H1 (cell line): ENCODE measurements around the gene CDH2. TPM values are rescaled to one million over a fixed set of nuclear protein-coding genes. Genes with fewer than 3 reads are reported as not detected.

Source experiments
- CTCF ChIA-PET: fragments of 300-600 bp; sonication (Branson Sonifier 250); formaldehyde crosslinking; loops from one replicate; lab custom pipeline; 2021; ENCODE audit not compliant: partially characterized antibody; lab: Charles Lee
- POLR2A ChIA-PET: fragments of 300-600 bp; sonication (Branson Sonifier 250); formaldehyde crosslinking; loops from one replicate; lab custom pipeline; 2021; ENCODE audit warnings: inconsistent platforms; ENCODE audit not compliant: partially characterized antibody; lab: Charles Lee
- DNase-seq, 2 experiments: peaks; one replicate each; pipeline versions ENCODE4 v3.0.0 to v3.0.0-alpha.2; 2010 to 2022; ENCODE audit warnings: low spot score in 2 of 2, low read depth in 1 of 2, mixed read lengths in 1 of 2
- FAIRE-seq: peaks from 2 replicates; lab custom pipeline; 2011; peaks lifted over from hg19 to GRCh38; lab: Jason Lieb, UNC
- H2AFZ ChIP-seq: 2 replicates; pipeline ENCODE4 v1.8.1; 2012; ENCODE audit warnings: low read length, inconsistent platforms
- H2AK5ac ChIP-seq: 2 replicates; pipeline ENCODE4 v1.6.1; 2013; ENCODE audit warnings: low read depth, low read length
- H2BK120ac ChIP-seq: replicated peaks from 2 replicates; pipeline ENCODE3; 2013; ENCODE audit warnings: low read depth, low read length, inconsistent platforms
- H2BK12ac ChIP-seq: 2 replicates; pipeline ENCODE4 v1.6.1; 2013; ENCODE audit warnings: low read depth, low read length
- H2BK15ac ChIP-seq: 2 replicates; pipeline ENCODE4 v1.6.1; 2013; ENCODE audit warnings: low read length
- H2BK20ac ChIP-seq: 2 replicates; pipeline ENCODE4 v1.6.1; 2013; ENCODE audit warnings: low read length
- H2BK5ac ChIP-seq: 2 replicates; pipeline ENCODE4 v1.6.1; 2013; ENCODE audit warnings: low read depth, low read length
- H3K14ac ChIP-seq: 2 replicates; pipeline ENCODE4 v1.6.1; 2013; ENCODE audit warnings: inconsistent platforms; ENCODE audit not compliant: insufficient read length
- H3K18ac ChIP-seq: 2 replicates; pipeline ENCODE4 v1.6.1; 2013; ENCODE audit warnings: low read length; ENCODE audit errors: extremely low read depth
- H3K23ac ChIP-seq: 2 replicates; pipeline ENCODE4 v1.6.1; 2013; ENCODE audit warnings: inconsistent platforms; ENCODE audit not compliant: insufficient read length
- H3K23me2 ChIP-seq: 2 replicates; pipeline ENCODE4 v1.6.1; 2013; ENCODE audit warnings: low read depth, low read length
- H3K27ac ChIP-seq: 2 replicates; pipeline ENCODE4 v1.6.1; 2011; ENCODE audit warnings: low read depth, low read length, inconsistent platforms
- H3K27me3 ChIP-seq, 4 experiments: replicated peaks in 1 of 4; 1 replicate in 1 of 4; 2 replicates in 3 of 4; pipeline versions ENCODE4 v1.6.1 to v1.8.1; 2011 to 2013; ENCODE audit warnings: low read length in 3 of 4, mild to moderate bottlenecking in 3 of 4, inconsistent platforms in 2 of 4, mixed read lengths in 2 of 4, moderate library complexity in 1 of 4; ENCODE audit not compliant: control insufficient read depth in 3 of 4, insufficient read depth in 3 of 4; ENCODE audit errors: extremely low read depth in 1 of 4
- H3K36me3 ChIP-seq, 4 experiments: 2 replicates each; pipeline versions ENCODE4 v1.6.1 to v1.8.1; 2011 to 2013; ENCODE audit warnings: mild to moderate bottlenecking in 4 of 4, low read length in 3 of 4, moderate library complexity in 2 of 4, control low read depth in 1 of 4, inconsistent platforms in 1 of 4; ENCODE audit not compliant: insufficient read depth in 4 of 4, control insufficient read depth in 2 of 4
- H3K4ac ChIP-seq: replicated peaks from 2 replicates; pipeline ENCODE3; 2013; ENCODE audit warnings: low read length, low read depth, mixed read lengths, inconsistent platforms; ENCODE audit not compliant: insufficient read length
- H3K4me1 ChIP-seq, 4 experiments: replicated peaks in 1 of 4; 1 replicate in 1 of 4; 2 replicates in 3 of 4; pipeline versions ENCODE4 v1.6.1 to v1.8.1; 2011 to 2013; ENCODE audit warnings: low read length in 3 of 4, inconsistent platforms in 2 of 4, mixed read lengths in 1 of 4; ENCODE audit not compliant: insufficient read depth in 4 of 4, control insufficient read depth in 3 of 4
- H3K4me2 ChIP-seq, 2 experiments: 2 replicates each; pipeline versions ENCODE4 v1.6.1 to v1.8.1; 2011 to 2013; ENCODE audit warnings: low read depth in 2 of 2, low read length in 2 of 2, control low read depth in 1 of 2, inconsistent platforms in 1 of 2, mild to moderate bottlenecking in 1 of 2; ENCODE audit not compliant: insufficient read depth in 1 of 2
- H3K4me3 ChIP-seq, 4 experiments: fragments of 200-600, 300-600 bp in 1 of 4; sonication (generic), shearing (Covaris generic), sonication (Bioruptor Twin) in 1 of 4; 2 replicates each; pipeline versions ENCODE4 v1.5.1 to v1.8.1; 2011 to 2016; ENCODE audit warnings: low read length in 4 of 4, low read depth in 3 of 4, control low read depth in 2 of 4, inconsistent platforms in 2 of 4, mild to moderate bottlenecking in 2 of 4, mixed read lengths in 1 of 4, moderate library complexity in 1 of 4; ENCODE audit not compliant: insufficient read depth in 2 of 4; ENCODE audit errors: extremely low read depth in 1 of 4
- H3K56ac ChIP-seq: replicated peaks from 2 replicates; pipeline ENCODE3; 2013; ENCODE audit warnings: low read depth, mild to moderate bottlenecking, mixed read lengths, low read length, inconsistent platforms; ENCODE audit not compliant: insufficient read length
- H3K79me1 ChIP-seq: 2 replicates; pipeline ENCODE4 v1.6.1; 2013; ENCODE audit warnings: low read depth, low read length, control low read depth
- H3K79me2 ChIP-seq, 2 experiments: 2 replicates each; pipeline versions ENCODE4 v1.6.1 to v1.8.1; 2012 to 2013; ENCODE audit warnings: low read length in 2 of 2, mild to moderate bottlenecking in 2 of 2, inconsistent platforms in 1 of 2; ENCODE audit not compliant: insufficient read depth in 2 of 2, control insufficient read depth in 1 of 2
- H3K9ac ChIP-seq, 4 experiments: replicated peaks in 1 of 4; 1 replicate in 1 of 4; 2 replicates in 3 of 4; pipeline versions ENCODE4 v1.6.1 to v1.8.1; 2011 to 2013; ENCODE audit warnings: low read depth in 3 of 4, low read length in 3 of 4, control low read depth in 2 of 4, mild to moderate bottlenecking in 2 of 4, moderate library complexity in 2 of 4, inconsistent platforms in 1 of 4; ENCODE audit errors: extremely low read depth in 1 of 4
- H3K9me3 ChIP-seq, 2 experiments: 2 replicates each; pipeline versions ENCODE4 v1.6.1 to v1.8.1; 2012 to 2013; ENCODE audit warnings: mild to moderate bottlenecking in 2 of 2, moderate library complexity in 2 of 2, control low read depth in 1 of 2, inconsistent platforms in 1 of 2, low read depth in 1 of 2, low read length in 1 of 2, mixed read lengths in 1 of 2; ENCODE audit not compliant: insufficient read depth in 2 of 2
- H4K20me1 ChIP-seq, 2 experiments: replicated peaks in 1 of 2; 2 replicates each; pipeline versions ENCODE3 to v1.8.1; 2011 to 2013; ENCODE audit warnings: inconsistent platforms in 2 of 2, low read length in 2 of 2, mild to moderate bottlenecking in 1 of 2; ENCODE audit not compliant: insufficient read depth in 2 of 2, control insufficient read depth in 1 of 2
- H4K5ac ChIP-seq: 2 replicates; pipeline ENCODE4 v1.6.1; 2013; ENCODE audit warnings: low read length, low read depth, mixed read lengths, inconsistent platforms; ENCODE audit not compliant: insufficient read length
- H4K8ac ChIP-seq: 2 replicates; pipeline ENCODE4 v1.8.0; 2013; ENCODE audit warnings: mild to moderate bottlenecking, moderate library complexity, low read length, inconsistent platforms; ENCODE audit not compliant: insufficient read depth; ENCODE audit errors: extremely low read depth
- H4K91ac ChIP-seq: replicated peaks from 2 replicates; pipeline ENCODE3; 2013; ENCODE audit warnings: low read length, mixed read lengths, inconsistent platforms; ENCODE audit not compliant: insufficient read length
- BRCA1 ChIP-seq: IDR thresholded peaks from 2 replicates; pipeline ENCODE4 v1.6.1; 2012; ENCODE audit warnings: low read depth, low read length, improper control_type of control experiment
- CBX8 ChIP-seq: fragments of 300-800, 300-1000 bp; sonication (generic); IDR thresholded peaks from 2 replicates; pipeline ENCODE4 v1.7.1; 2016; ENCODE audit warnings: low read depth, low read length, borderline replicate concordance
- CREB1 ChIP-seq: IDR thresholded peaks from 2 replicates; pipeline ENCODE4 v1.6.1; 2012; ENCODE audit warnings: inconsistent platforms
- EGR1 ChIP-seq: IDR thresholded peaks from 2 replicates; pipeline ENCODE4 v1.6.1; 2011; ENCODE audit warnings: low read depth, low read length, borderline replicate concordance
- GABPA ChIP-seq: IDR thresholded peaks from 2 replicates; pipeline ENCODE4 v1.6.1; 2011; ENCODE audit warnings: mild to moderate bottlenecking, low read length, moderate library complexity, borderline replicate concordance; ENCODE audit not compliant: insufficient read depth
- GTF2F1 ChIP-seq: IDR thresholded peaks from 2 replicates; pipeline ENCODE4 v1.6.1; 2012; ENCODE audit warnings: low read depth, low read length, improper control_type of control experiment, borderline replicate concordance
- NANOG ChIP-seq: IDR thresholded peaks from 2 replicates; pipeline ENCODE4 v1.6.1; 2011; ENCODE audit warnings: low read length, low read depth, mild to moderate bottlenecking, inconsistent platforms; ENCODE audit not compliant: insufficient read depth, poor library complexity, severe bottlenecking
- POLR2A ChIP-seq, 2 experiments: IDR thresholded peaks; 1 replicate in 1 of 2; 2 replicates in 1 of 2; pipeline ENCODE4 v1.6.1; 2011; ENCODE audit warnings: low read depth in 2 of 2, low read length in 2 of 2, mild to moderate bottlenecking in 2 of 2; ENCODE audit errors: control extremely low read depth in 1 of 2
- POU5F1 ChIP-seq: IDR thresholded peaks from 2 replicates; pipeline ENCODE4 v1.6.1; 2011; ENCODE audit warnings: low read depth, mild to moderate bottlenecking, low read length, moderate library complexity
- RXRA ChIP-seq: IDR thresholded peaks from 2 replicates; pipeline ENCODE4 v1.6.1; 2011; ENCODE audit warnings: low read depth, mild to moderate bottlenecking, low read length, moderate library complexity; ENCODE audit not compliant: insufficient read depth
- SP1 ChIP-seq: IDR thresholded peaks from 2 replicates; pipeline ENCODE4 v1.6.1; 2011; ENCODE audit warnings: low read depth, low read length
- TBP ChIP-seq: IDR thresholded peaks from 2 replicates; pipeline ENCODE4 v1.6.1; 2011; ENCODE audit warnings: low read depth, low read length, improper control_type of control experiment
- TCF12 ChIP-seq: IDR thresholded peaks from 2 replicates; pipeline ENCODE4 v1.6.1; 2011; ENCODE audit warnings: low read depth, mild to moderate bottlenecking, low read length
- WGBS, 2 experiments: shearing (Covaris generic) in 1 of 2; methylation state at CpG; one replicate each; pipeline versions ENCODE4 v1.1.6 to v1.1.7; 2013 to 2015; ENCODE audit warnings: low lambda C conversion rate in 2 of 2, mixed read lengths in 2 of 2, inconsistent platforms in 1 of 2, low coverage in 1 of 2, missing lambda C conversion rate in 1 of 2; ENCODE audit not compliant: insufficient replicate concordance in 2 of 2, insufficient coverage in 1 of 2, insufficient read length in 1 of 2; ENCODE audit errors: extremely low coverage in 1 of 2, missing lambda C conversion rate in 1 of 2; 5-methylcytosine and 5-hydroxymethylcytosine counted together
- polyA plus RNA-seq, 7 experiments: library from polyadenylated mRNA; depleted of rRNA in 3 of 7; stranded (reverse) in 5 of 7; unstranded in 2 of 7; fragments of >200 nt in 5 of 7; fragments of 200-250 nt in 2 of 7; gene quantifications; 1 replicate in 5 of 7; 2 replicates in 1 of 7; 4 replicates in 1 of 7; pipeline versions ENCODE4 v1.2.1 to v1.2.3, GENCODE V29; 2011 to 2013; ENCODE audit warnings: missing spikeins in 2 of 7, mixed read lengths in 2 of 7
- total RNA-seq: library from RNA; stranded (reverse); fragmentation: NEBNext Ultra II Directional; extraction: Animal tissue kit (Norgen Biotek cat#: 25700); gene quantifications from 2 replicates; pipeline ENCODE4 v1.2.1, GENCODE V29; 2021

The CDH2 gene
- total and polyA plus RNA-seq, 2 of the 8 experiments (the other 6 are each of a cell fraction or from before 2014, with no cell fraction given) = 15.0 to 56.5 TPM

DNA sequence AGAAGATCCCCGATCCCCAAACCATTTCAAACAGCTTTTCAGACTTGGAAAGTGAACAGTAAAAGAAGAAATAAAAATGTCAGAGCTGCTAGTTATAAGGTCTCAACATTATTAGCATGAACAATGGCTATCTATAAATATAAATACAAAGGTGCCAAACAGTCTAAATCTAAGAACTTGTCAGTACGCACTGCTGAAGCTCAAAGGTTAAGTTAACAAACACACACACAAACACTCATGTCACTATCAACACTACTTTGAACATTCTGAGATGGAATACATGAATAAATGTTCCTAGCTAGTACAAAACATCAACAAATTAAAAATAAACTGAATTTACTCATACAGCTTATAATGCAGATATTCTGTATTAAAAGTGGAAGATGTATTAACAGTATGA is 108.7 kb downstream of the CDH2 start:
- Histone ChIP-seq H3K79me2 (no peaks in the 10 kb centered on the region; a peak in 1 of 4 replicates), H3K4ac (no peak overlapping the region), H3K27ac (no peak overlapping the region), H3K4me3 (no peak overlapping the region), H4K5ac (no peak overlapping the region), H2AK5ac (no peak overlapping the region), H3K9me3 (no peaks in the 10 kb centered on the region; a peak in 1 of 4 replicates), H3K79me1 (no peaks in the 10 kb centered on the region; the same call in 1 of the 2 replicates), H2BK5ac (no peak overlapping the region), H3K4me2 (no peak overlapping the region), H3K36me3 (no peaks in the 10 kb centered on the region), H3K23me2 (no peaks in the 10 kb centered on the region), H2BK12ac (no peak overlapping the region), H3K23ac (no peak overlapping the region), H3K27me3 (no peaks in the 10 kb centered on the region), H4K91ac (no peak overlapping the region), H2BK120ac (no peak overlapping the region), H2BK15ac (no peak overlapping the region), H2BK20ac (no peak overlapping the region), H4K8ac (no peak overlapping the region), H3K56ac (no peak overlapping the region), H3K9ac (no peak overlapping the region), H3K18ac (no peak overlapping the region), H2AFZ (no peak overlapping the region), H3K4me1 (peaks cover 0 to 4% (median 2%) of the 10 kb centered on the region in 4 experiments; a peak in 3 of 7 replicates), H3K14ac (no peak overlapping the region), H4K20me1 (peaks cover 0 to 3% of the 10 kb centered on the region in 2 experiments)
- POLR2A ChIA-PET = no interaction called here
- FAIRE-seq (no peak), DNase-seq (no peak)
- 96% methylated on average over 2 of the region's 2 CpGs; no CpG with 5 or more reads in 1 of the 2 experiments for WGBS, 2 experiments
- CTCF ChIA-PET = interaction anchor here (0.6 to 1.1 kb wide), 2 partner anchors 13 to 359 kb away, joined by 3 read pairs; no protein-coding TSS in a partner anchor
- TF ChIP-seq TCF12 (no peak), GTF2F1 (no peak), BRCA1 (no peak), POU5F1 (no peak), SP1 (no peak), TBP (no peak), POLR2A (IDR thresholded peaks at IDR 0.05; ENCODE audit: control extremely low read depth in 1 of 2, low read depth in 2 of 2, low read length in 2 of 2) (no peak), GABPA (no peak), CREB1 (no peak), EGR1 (no peak), CBX8 (no peak), NANOG (no peak), RXRA (no peak)
